ENCODE data around the gene ZFHX3.
"Not testable (repeated sequence)": the region's sequence is repeated elsewhere in the genome, so short reads cannot be mapped to it uniquely, and the experiment has no call there.

The ZFHX3 gene

GRCh38 chr16:73000020-73000906 is 47.7 kb downstream of the ZFHX3 start:
- Histone ChIP-seq H3K36me3 (peaks cover 0 to 7% (median 0%) of the 10 kb centered on the region in 3 donors), H3K27me3 (no peaks in the 10 kb centered on the region), H3K9me3 (no peaks in the 10 kb centered on the region), H3K4me1 (peaks cover 3 to 84% (median 61%) of the 10 kb centered on the region in 4 donors), H3K27ac (peak overlapping the region; percentile 68 to 70), H3K4me3 (peak overlapping the region; percentile 14 to 17)
- intact Hi-C loops (cut with DNase I; ENCODE audit: low total_unique reads), result no loop called here
- TF ChIP-seq, protein P1, sequence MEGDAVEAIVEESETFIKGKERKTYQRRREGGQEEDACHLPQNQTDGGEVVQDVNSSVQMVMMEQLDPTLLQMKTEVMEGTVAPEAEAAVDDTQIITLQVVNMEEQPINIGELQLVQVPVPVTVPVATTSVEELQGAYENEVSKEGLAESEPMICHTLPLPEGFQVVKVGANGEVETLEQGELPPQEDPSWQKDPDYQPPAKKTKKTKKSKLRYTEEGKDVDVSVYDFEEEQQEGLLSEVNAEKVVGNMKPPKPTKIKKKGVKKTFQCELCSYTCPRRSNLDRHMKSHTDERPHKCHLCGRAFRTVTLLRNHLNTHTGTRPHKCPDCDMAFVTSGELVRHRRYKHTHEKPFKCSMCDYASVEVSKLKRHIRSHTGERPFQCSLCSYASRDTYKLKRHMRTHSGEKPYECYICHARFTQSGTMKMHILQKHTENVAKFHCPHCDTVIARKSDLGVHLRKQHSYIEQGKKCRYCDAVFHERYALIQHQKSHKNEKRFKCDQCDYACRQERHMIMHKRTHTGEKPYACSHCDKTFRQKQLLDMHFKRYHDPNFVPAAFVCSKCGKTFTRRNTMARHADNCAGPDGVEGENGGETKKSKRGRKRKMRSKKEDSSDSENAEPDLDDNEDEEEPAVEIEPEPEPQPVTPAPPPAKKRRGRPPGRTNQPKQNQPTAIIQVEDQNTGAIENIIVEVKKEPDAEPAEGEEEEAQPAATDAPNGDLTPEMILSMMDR (IDR thresholded peaks at IDR 0.05), result no peak
- peak; percentile 79 to 81 for DNase-seq

DNA sequence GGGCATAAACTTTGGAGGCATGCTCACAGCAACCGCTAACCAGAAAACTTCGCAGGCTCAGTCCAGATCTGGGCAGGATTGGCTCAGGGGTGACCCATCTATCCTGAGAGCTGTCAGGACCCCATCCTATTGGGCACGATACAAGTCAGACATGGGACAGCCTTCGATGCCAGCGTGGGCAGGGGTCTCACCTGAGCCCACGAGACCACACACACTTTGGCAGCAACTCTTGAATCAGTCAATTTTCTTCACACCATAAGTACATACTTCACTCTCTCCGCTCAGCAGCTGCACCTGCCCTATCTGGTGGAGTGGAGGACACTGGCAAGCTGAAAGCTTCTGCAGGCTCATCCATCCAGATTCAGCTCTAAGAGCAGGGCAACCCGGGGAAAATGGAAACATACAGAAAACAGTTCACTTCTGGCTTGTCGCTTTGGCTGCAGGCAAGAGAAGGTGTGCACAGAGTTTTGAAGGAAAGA is 48.3 kb downstream of the ZFHX3 start:
- TF ChIP-seq, protein P1 (IDR thresholded peaks at IDR 0.05), result no peak

DNA sequence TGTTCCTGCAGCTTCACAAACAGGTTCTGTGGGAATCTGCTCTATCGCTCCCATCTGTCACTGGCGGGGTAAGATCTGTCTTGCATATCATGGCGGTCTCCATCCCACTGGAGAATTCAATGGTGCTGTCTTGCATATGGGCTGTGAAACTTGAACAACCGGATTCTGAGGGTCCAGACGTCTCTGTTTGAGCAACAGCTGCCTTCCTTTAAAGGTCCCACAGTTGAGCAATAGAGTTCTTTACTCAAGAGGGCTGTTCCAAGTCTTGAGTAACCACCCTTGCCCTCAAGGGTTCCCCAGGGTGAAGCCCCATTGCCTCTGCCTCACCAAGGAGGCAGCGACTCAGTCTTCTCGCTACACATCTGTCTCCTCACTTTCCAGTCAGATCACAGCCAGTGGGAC is 50.8 kb downstream of the ZFHX3 start:
- Histone ChIP-seq H3K4me3 (no peak overlapping the region), H3K4me1 (peaks cover 3 to 99% (median 75%) of the 10 kb centered on the region in 4 donors), H3K9me3 (no peaks in the 10 kb centered on the region), H3K27me3 (no peaks in the 10 kb centered on the region), H3K27ac (peak overlapping the region; percentile 31 to 32), H3K36me3 (peaks cover 0 to 7% (median 0%) of the 10 kb centered on the region in 3 donors)
- peak; percentile 78 to 80 for DNase-seq
- intact Hi-C loops (cut with DNase I; ENCODE audit: low total_unique reads), result no loop called here
- TF ChIP-seq, protein P1 (IDR thresholded peaks at IDR 0.05), result no peak

More for the DNA sequence above, 48.3 kb downstream of the ZFHX3 start:
- Histone ChIP-seq H3K27me3 (no peaks in the 10 kb centered on the region), H3K9me3 (no peaks in the 10 kb centered on the region), H3K4me1 (peaks cover 3 to 91% (median 64%) of the 10 kb centered on the region in 4 donors), H3K27ac (peak overlapping the region; percentile 68 to 70), H3K36me3 (peaks cover 0 to 7% (median 0%) of the 10 kb centered on the region in 3 donors), H3K4me3 (peak overlapping the region; percentile 14 to 17)
- intact Hi-C loops (cut with DNase I; ENCODE audit: low total_unique reads), result no loop called here
- peak in 1 of 2 donors; percentile 57 for DNase-seq

DNA sequence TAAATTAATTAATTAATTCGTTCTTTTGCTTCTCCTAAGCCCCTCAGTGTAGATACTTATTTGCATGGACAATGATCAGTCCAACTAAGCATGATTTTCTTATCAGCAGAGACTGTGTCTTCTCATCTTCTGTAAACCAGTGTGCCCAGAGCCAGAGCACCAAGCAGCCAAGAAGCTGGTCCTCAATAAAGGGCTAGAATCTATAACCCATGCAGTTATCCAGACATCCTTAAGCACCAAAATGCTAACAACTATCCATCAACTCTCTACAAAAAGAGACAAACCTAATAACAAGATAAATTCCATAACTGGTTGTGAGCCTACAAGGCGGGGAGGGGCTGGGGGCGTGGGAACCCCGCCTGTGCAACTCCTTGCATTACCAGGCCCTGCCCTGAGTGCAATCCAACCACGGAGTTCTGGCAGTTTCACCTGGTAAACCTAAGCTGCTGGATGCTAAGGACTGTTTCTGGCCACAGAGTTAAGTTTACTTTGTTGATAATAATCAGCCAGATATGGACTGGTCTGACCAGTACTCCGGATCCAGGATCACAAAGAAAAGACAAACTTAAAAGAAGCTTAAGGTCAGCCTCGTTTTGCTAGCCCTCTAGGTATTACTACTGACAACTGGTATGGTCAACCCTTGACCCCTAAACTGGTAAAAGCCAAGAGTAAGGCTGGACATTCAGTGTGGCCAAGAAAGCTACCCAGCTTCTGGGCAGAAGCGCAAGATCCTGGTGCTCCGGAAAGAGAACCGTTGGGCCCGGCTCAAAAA is 51.5 kb downstream of the ZFHX3 start:
- H3K4me3 ChIP-seq, result no peak overlapping the region
- peaks cover 0 to 6% (median 0%) of the 10 kb centered on the region in 3 donors for H3K36me3 ChIP-seq
- peak in 1 of 2 donors; percentile 56 for DNase-seq
- H3K4me1 ChIP-seq, result peaks cover 3 to 99% (median 76%) of the 10 kb centered on the region in 4 donors
- peak overlapping the region; percentile 31 to 32 for H3K27ac ChIP-seq
- H3K9me3 ChIP-seq, result no peaks in the 10 kb centered on the region
- intact Hi-C loops (cut with DNase I; ENCODE audit: low total_unique reads), result no loop called here
- TF ChIP-seq, protein P1 (IDR thresholded peaks at IDR 0.05), result no peak
- H3K27me3 ChIP-seq, result no peaks in the 10 kb centered on the region

DNA sequence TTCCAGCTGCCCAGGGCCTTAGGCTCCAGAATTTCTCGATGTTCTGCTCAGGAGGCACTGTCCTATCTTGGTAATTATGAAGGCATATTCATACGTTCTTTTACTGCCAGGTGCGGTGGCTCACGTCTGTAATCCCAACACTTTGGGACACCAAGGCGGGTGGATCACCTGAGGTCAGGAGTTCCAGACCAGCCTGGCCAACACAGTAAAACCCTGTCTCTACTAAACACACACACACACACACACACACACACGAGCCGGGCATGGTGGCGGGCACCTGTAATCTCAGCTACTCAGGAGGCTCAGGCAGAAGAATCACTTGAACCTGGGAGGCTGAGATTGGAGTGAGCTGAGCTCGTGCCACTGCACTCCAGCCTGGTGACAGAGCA is 52.1 kb downstream of the ZFHX3 start:
- H3K36me3 ChIP-seq; intact Hi-C loops (cut with DNase I; ENCODE audit: low total_unique reads); H3K27me3 ChIP-seq; H3K9me3 ChIP-seq; H3K4me3 ChIP-seq: not testable (repeated sequence)
- Histone ChIP-seq H3K4me1 (peaks cover 3 to 100% (median 79%) of the 10 kb centered on the region in 4 donors), H3K27ac (peak overlapping the region; percentile 31 to 32)
- DNase-seq, result peak; percentile 10 to 34
